Measurements from ENCODE around the gene LRP5. TPM values are rescaled to one million over a fixed set of nuclear protein-coding genes. Genes with fewer than 3 reads are reported as not detected.
A peak's percentile ranks its signal among the peaks of the same experiment; 100 is the strongest.
"Not testable (repeated sequence)": the region's sequence is repeated elsewhere in the genome, so short reads cannot be mapped to it uniquely, and the experiment has no call there.

Gene LRP5
- total RNA-seq, 1 experiment from 2014 or later = 27.8 TPM

DNA sequence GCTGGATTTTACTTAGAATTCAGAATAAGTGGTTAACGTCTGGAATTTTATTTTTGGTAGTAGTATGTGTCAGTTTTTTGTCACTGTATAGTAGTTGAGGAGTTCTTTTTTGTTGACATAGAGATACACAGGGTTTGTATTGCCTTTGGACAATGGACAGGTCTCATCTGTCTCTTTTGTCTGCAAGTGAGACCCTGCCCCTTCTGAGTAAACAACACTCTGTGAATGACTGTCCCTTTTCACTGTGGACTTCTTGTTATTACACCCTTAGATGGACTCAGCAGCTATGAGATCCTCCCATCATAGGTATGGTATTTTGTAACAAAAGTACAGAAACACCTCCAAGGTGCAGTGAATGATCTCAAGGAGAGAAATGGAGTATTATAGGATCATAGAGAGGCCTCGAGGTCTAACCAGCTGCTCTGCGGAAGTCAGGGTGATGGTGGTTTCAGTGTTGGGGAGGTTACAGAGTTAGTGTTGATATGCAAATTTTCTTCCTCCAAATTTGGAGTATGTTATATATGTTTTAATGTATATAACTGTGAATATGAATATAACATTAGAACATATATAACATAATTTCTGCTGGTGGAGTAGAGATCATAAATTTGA is 155.9 kb downstream of the LRP5 start:
- in situ Hi-C loops (cut with HindIII; ENCODE audit: low sequenced_read_pairs) = no loop called here

GRCh38 chr11:68469122-68469521 is 156.7 kb downstream of the LRP5 start:
- DNase-seq (ENCODE audit: low spot score) = no peak
- in situ Hi-C loops (cut with HindIII; ENCODE audit: low sequenced_read_pairs) = no loop called here

More for the DNA sequence above, 155.9 kb downstream of the LRP5 start:
- no peak for DNase-seq (ENCODE audit: low spot score)

- in situ Hi-C loops (cut with HindIII; ENCODE audit: low sequenced_read_pairs) = no loop called here
- no peak for DNase-seq (ENCODE audit: low spot score)
These were observed 157.3 kb downstream of the LRP5 start for GRCh38 chr11:68469642-68470041.

DNA sequence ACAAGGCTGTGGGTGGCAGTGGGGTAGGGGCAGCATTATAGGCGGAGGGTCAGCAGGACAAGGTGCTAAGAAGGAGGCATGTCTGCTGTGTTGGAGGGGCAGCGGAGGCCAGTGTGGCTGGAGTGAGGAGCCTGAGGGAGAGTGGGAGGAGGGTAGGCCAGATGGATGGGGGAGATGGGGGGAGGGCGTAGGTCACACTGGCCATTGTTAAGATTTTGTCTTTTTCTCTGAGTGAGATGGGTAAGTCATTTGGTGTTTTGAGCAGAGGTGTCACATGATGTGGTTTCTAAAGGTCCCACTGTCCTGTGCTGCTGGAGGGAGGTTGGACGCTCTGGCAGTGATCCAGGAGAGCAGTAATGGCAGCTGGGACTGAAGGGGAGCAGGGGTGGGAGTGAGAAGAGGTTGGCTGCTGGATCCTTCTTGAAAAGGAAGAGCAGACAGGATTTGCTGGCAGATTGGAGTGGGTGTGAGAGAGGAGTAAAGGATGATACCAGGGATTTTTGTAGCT is 158.0 kb downstream of the LRP5 start:
- DNase-seq (ENCODE audit: low spot score) = no peak

GRCh38 chr11:68471360-68472340 is 159.3 kb downstream of the LRP5 start:
- in situ Hi-C loops (cut with HindIII; ENCODE audit: low sequenced_read_pairs) = no loop called here
- no peak for DNase-seq (ENCODE audit: low spot score)

More for the DNA sequence above, 158.0 kb downstream of the LRP5 start:
- in situ Hi-C loops (cut with HindIII; ENCODE audit: low sequenced_read_pairs) = no loop called here

GRCh38 chr11:68472778-68473177 is 160.4 kb downstream of the LRP5 start:
- in situ Hi-C loops (cut with HindIII; ENCODE audit: low sequenced_read_pairs) = no loop called here
- no peak for DNase-seq (ENCODE audit: low spot score)

DNA sequence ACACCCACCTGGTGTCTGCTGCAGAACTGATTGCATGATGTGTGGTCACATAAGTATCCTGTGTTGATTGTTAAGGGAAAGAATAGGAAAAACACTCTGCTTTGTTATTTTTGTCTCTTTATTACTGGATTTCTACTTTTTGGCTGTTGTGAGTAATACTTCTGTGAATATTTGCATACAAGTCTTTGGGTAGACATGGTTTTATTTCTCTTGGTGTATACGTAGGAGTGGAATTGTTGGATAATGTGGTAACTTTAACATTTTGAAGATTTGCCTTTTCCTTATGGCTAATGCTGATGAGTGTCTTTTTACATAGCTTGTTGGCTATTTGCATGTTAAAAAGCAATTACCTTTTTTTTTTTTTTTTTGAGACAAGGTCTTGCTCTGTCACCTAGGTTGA is 161.3 kb downstream of the LRP5 start:
- in situ Hi-C loops (cut with HindIII; ENCODE audit: low sequenced_read_pairs) = no loop called here
- no peak for DNase-seq (ENCODE audit: low spot score)

GRCh38 chr11:68475626-68476025 is 163.2 kb downstream of the LRP5 start:
- DNase-seq (ENCODE audit: low spot score); in situ Hi-C loops (cut with HindIII; ENCODE audit: low sequenced_read_pairs): not testable (repeated sequence)

DNA sequence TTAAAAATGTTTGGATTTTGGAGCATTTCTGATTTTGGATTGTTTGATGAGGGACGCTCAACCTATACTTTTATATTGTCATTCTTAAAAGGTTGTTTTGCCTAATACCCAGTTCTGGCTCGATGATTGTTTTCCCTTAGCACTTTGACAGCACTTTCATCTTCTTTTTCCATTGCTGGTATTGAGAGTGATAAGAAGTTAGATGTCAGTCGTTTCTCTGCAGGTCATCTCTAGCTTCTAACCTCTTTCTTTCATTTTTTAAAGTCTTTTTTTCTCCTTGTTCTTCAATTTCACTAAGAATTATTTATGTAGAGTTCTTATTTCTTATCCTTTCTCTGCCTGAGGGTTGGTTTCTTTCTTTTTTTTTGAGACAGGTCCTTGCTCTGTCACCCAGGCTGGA is 167.0 kb downstream of the LRP5 start:
- in situ Hi-C loops (cut with HindIII; ENCODE audit: low sequenced_read_pairs) = no loop called here
- no peak for DNase-seq (ENCODE audit: low spot score)

DNA sequence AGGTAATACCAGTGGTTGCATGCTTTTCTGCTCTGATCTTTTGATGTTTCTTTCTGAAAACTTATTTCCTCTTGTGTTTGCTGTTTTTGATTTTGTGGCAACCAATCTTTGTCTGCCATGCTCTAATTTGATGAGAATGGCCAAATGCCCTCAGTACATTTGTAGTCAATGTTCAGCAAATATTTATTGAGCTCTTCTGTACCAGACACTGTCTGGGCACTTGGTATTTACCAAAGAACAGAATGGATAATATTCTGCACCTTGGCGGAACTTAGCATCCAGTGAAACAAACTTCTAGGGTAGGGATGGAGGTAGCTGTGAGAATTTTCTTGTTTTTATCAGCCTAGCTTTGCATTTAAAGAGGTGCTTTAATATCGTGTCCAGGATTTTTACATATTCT is 167.8 kb downstream of the LRP5 start:
- in situ Hi-C loops (cut with HindIII; ENCODE audit: low sequenced_read_pairs) = no loop called here
- no peak for DNase-seq (ENCODE audit: low spot score)

- DNase-seq (ENCODE audit: low spot score) = no peak
- in situ Hi-C loops (cut with HindIII; ENCODE audit: low sequenced_read_pairs) = no loop called here
These were observed 168.6 kb downstream of the LRP5 start for GRCh38 chr11:68480852-68481510.

GRCh38 chr11:68481579-68482240 is 169.3 kb downstream of the LRP5 start:
- in situ Hi-C loops (cut with HindIII; ENCODE audit: low sequenced_read_pairs) = no loop called here
- DNase-seq (ENCODE audit: low spot score) = no peak

DNA sequence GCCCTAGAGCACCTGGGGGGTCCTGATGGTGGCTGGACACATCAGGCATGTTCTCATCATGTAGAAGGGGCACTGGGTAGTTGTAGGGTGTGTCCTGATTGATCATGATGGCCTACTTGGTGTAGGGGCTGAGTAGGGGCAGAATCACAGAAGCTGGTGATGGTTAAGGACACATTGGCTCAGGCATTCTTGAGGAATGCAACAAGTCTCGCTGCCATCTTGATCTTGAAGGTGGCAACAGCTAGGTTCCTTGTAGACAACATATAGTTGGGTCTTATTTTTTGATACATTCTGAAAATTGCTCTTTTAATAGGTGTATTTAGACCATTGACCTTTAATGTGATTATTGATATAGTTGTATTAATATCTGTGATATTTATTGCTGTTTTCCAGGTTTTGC is 176.2 kb downstream of the LRP5 start:
- no peak for DNase-seq (ENCODE audit: low spot score)
- in situ Hi-C loops (cut with HindIII; ENCODE audit: low sequenced_read_pairs) = no loop called here

DNA sequence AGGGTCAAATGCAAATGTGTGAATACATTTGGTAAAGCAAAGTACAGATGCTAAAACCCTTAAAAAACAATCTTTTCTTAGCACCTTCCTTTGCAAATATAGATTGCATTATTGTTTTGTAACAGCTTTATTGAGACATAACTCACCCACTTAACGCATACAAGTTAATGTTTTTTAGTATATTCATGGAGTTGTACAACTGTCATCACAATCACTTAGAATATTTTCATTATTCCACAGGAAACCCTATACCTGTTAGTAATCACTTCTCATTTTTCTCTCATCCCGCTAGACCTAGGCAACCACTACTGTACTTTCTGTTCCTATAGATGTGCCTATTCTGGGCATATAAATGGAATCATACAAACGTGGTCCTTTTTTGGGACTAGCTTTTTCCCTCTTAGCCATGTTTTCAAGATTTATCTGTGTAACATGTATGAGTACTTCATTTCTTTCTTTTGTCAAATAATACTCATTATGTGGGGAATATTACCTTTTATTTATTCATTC is 182.9 kb downstream of the LRP5 start:
- no peak for DNase-seq (ENCODE audit: low spot score)
- in situ Hi-C loops (cut with HindIII; ENCODE audit: low sequenced_read_pairs) = no loop called here

DNA sequence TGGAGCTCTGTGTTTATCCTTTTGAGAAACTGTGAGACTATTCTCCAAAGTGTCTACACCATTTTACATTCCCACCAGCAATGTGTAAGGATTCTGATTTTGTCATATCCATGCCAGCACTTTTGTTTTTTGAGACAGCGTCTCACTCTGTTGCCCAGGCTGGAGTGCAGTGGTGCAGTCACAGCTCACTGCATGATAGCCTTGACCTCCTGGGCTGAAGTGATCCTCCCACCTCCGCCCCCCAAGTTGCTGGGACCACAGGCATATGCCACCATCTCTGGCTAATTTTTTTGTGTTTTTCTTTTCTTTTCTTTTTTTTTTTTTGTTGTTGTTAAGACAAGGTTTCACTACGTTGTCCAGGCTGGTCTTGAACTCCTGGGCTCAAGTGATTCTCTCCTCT is 183.5 kb downstream of the LRP5 start:
- no peak for DNase-seq (ENCODE audit: low spot score)
- in situ Hi-C loops (cut with HindIII; ENCODE audit: low sequenced_read_pairs) = no loop called here

GRCh38 chr11:68497761-68498160 is 185.4 kb downstream of the LRP5 start:
- no peak for DNase-seq (ENCODE audit: low spot score)
- in situ Hi-C loops (cut with HindIII; ENCODE audit: low sequenced_read_pairs) = no loop called here

- in situ Hi-C loops (cut with HindIII; ENCODE audit: low sequenced_read_pairs) = no loop called here
- DNase-seq (ENCODE audit: low spot score) = peak; percentile 40
These were observed 185.9 kb downstream of the LRP5 start for GRCh38 chr11:68498321-68498720.
